CD4-positive, CD25-positive, alpha-beta regulatory T cell (primary cell): ENCODE data around the gene TVP23A. TPM values are rescaled to one million over a fixed set of nuclear protein-coding genes. Genes with fewer than 3 reads are reported as not detected.
"Not testable (repeated sequence)": the region's sequence is repeated elsewhere in the genome, so short reads cannot be mapped to it uniquely, and the experiment has no call there.

Source experiments
- ATAC-seq, 2 donors: fragments of 150-1000 bp; cut with Tn5 transposase; one replicate each; pipeline ENCODE4 v1.10.0; 2021; ENCODE audit warnings: low read depth in 2 of 2, moderate number of reproducible peaks in 2 of 2, moderate library complexity in 1 of 2
- DNase-seq, 3 donors: peaks; one replicate each; pipeline versions ENCODE4 v3.0.0 to v3.0.0-alpha.2; 2012 to 2022; ENCODE audit warnings: mixed read lengths in 1 of 3
- H3K27ac ChIP-seq: one replicate; pipeline ENCODE4 v1.7.0; 2013; ENCODE audit warnings: mild to moderate bottlenecking, low read length; ENCODE audit not compliant: insufficient read depth, poor library complexity, severe bottlenecking
- H3K27me3 ChIP-seq: one replicate; pipeline ENCODE4 v1.7.0; 2013; ENCODE audit warnings: low read length; ENCODE audit not compliant: control insufficient read depth, insufficient read depth
- H3K36me3 ChIP-seq: one replicate; pipeline ENCODE4 v1.7.0; 2013; ENCODE audit warnings: mild to moderate bottlenecking, low read length, moderate library complexity; ENCODE audit not compliant: control insufficient read depth, insufficient read depth
- H3K4me1 ChIP-seq: 2 replicates; pipeline ENCODE4 v1.7.0; 2013; ENCODE audit warnings: mild to moderate bottlenecking, low read length; ENCODE audit not compliant: insufficient read depth, control insufficient read depth, poor library complexity, severe bottlenecking
- H3K4me3 ChIP-seq: one replicate; pipeline ENCODE4 v1.7.0; 2013; ENCODE audit warnings: low read depth, mild to moderate bottlenecking, low read length, moderate library complexity
- H3K9me3 ChIP-seq, 2 experiments: 1 replicate in 1 of 2; 2 replicates in 1 of 2; pipeline ENCODE4 v1.7.0; 2013; ENCODE audit warnings: low read length in 2 of 2, mild to moderate bottlenecking in 1 of 2, moderate library complexity in 1 of 2; ENCODE audit not compliant: control insufficient read depth in 2 of 2
- H3K27ac Mint-ChIP-seq, 3 donors: one replicate each; pipeline ENCODE4 v1.8.0; 2020 to 2022; ENCODE audit warnings: mild to moderate bottlenecking in 3 of 3, mixed read lengths in 3 of 3, moderate library complexity in 2 of 3
- H3K27me3 Mint-ChIP-seq: one replicate; pipeline ENCODE4 v1.8.0; 2022; ENCODE audit warnings: mild to moderate bottlenecking, mixed read lengths
- H3K36me3 Mint-ChIP-seq: one replicate; pipeline ENCODE4 v1.8.0; 2020; ENCODE audit warnings: mixed read lengths
- H3K4me1 Mint-ChIP-seq, 4 donors: one replicate each; pipeline ENCODE4 v1.8.0; 2020 to 2022; ENCODE audit warnings: mixed read lengths in 4 of 4, mild to moderate bottlenecking in 1 of 4
- H3K4me3 Mint-ChIP-seq, 4 donors: one replicate each; pipeline ENCODE4 v1.8.0; 2020 to 2022; ENCODE audit warnings: mild to moderate bottlenecking in 4 of 4, mixed read lengths in 4 of 4, moderate library complexity in 3 of 4
- H3K9me3 Mint-ChIP-seq, 7 donors: one replicate each; pipeline ENCODE4 v1.8.0; 2020 to 2022; ENCODE audit warnings: mixed read lengths in 7 of 7, mild to moderate bottlenecking in 3 of 7, moderate library complexity in 2 of 7
- polyA plus RNA-seq, 4 donors: library from polyadenylated mRNA; unstranded; fragments of 300-500 nt; fragmentation: Illumina TruSeq; gene quantifications; one replicate each; pipeline ENCODE4 v1.2.3, GENCODE V29; 2021
- total RNA-seq: library from RNA; stranded (reverse); gene quantifications from one replicate; pipeline ENCODE4 v1.2.3, GENCODE V29; 2022

Gene TVP23A
- total and polyA plus RNA-seq, 5 donors from 2014 or later: 0.20 TPM; not detected in 4

DNA sequence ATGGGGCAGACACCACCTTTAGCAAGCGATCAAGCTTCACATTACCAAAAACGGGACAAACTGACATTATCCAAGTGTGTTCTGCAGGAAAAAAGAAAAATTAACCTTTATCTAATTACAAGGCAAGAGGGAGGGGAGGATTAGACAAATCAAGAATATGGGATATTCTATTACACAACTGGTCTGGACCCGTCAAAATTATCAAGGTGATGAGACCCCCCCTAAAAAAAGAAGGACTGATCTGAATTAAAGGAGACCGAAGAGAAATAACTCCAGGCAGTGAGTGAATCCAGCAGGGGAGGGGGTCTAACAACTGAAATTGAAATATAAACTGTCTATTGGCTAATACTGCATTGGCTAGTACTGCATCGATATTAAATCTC, 75.4 kb downstream of the TVP23A start:
- Histone ChIP-seq H3K9me3 (no peaks in the 10 kb centered on the region), H3K4me1 (peaks cover 17% of the 10 kb centered on the region), H3K27ac (peak overlapping the region; percentile 97), H3K36me3 (peaks cover 16% of the 10 kb centered on the region), H3K4me3 (peak overlapping the region; percentile 73), H3K27me3 (no peaks in the 10 kb centered on the region)
- H3K36me3 Mint-ChIP-seq: peaks cover 14% of the 10 kb centered on the region
- H3K4me3 Mint-ChIP-seq: peak overlapping the region; percentile 88 to 97 (median 96)
- H3K9me3 Mint-ChIP-seq: peaks cover 0 to 2% (median 0%) of the 10 kb centered on the region in 7 donors
- DNase-seq (no peak), ATAC-seq (no peak)
- peak overlapping the region; percentile 98 to 100 (median 99) for H3K27ac Mint-ChIP-seq
- H3K27me3 Mint-ChIP-seq: no peaks in the 10 kb centered on the region
- H3K4me1 Mint-ChIP-seq: peaks cover 9 to 32% (median 27%) of the 10 kb centered on the region in 4 donors

DNA sequence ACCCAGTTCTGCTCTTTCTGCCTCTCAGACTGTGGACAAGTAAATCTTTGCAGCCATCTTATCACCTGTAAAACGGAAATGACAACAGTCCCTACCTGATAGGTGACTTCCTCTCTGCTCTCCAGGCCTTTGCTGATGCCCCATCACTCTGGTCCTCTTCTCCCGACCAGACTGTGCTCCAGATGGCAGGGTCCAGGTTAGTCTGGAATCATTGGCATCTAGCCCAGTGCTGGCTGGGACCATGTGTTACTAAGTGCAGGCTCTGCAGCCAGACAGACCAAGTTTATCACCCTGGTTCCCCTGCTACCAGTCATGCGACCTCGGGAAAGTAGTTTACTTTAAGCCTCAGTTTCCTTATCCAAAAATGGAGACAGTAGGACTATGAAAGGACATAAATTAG, 76.8 kb downstream of the TVP23A start:
- Histone ChIP-seq H3K27me3 (no peaks in the 10 kb centered on the region), H3K36me3 (peaks cover 3% of the 10 kb centered on the region), H3K4me1 (peaks cover 28% of the 10 kb centered on the region), H3K27ac (no peak overlapping the region), H3K4me3 (no peak overlapping the region), H3K9me3 (no peaks in the 10 kb centered on the region)
- Mint-ChIP-seq H3K4me1 (peaks cover 13 to 41% (median 32%) of the 10 kb centered on the region in 4 donors), H3K27ac (peak overlapping the region in 1 of 3 donors; percentile 20), H3K36me3 (peaks cover 11% of the 10 kb centered on the region), H3K4me3 (no peak overlapping the region), H3K27me3 (peaks cover 4% of the 10 kb centered on the region), H3K9me3 (peaks cover 0 to 2% (median 0%) of the 10 kb centered on the region in 7 donors)
- ATAC-seq (no peak), DNase-seq (no peak)

GRCh38 chr16:10741249-10741648, 77.3 kb downstream of the TVP23A start:
- not testable (repeated sequence) for DNase-seq, H3K9me3 ChIP-seq, ATAC-seq, H3K27ac ChIP-seq, H3K4me3 ChIP-seq, H3K27me3 ChIP-seq, H3K27me3 Mint-ChIP-seq, H3K4me3 Mint-ChIP-seq, H3K36me3 ChIP-seq, H3K9me3 Mint-ChIP-seq
- Mint-ChIP-seq H3K27ac (peak overlapping the region in 1 of 3 donors; percentile 89), H3K4me1 (peaks cover 14 to 41% (median 31%) of the 10 kb centered on the region in 4 donors), H3K36me3 (peaks cover 11% of the 10 kb centered on the region)
- peaks cover 28% of the 10 kb centered on the region for H3K4me1 ChIP-seq

DNA sequence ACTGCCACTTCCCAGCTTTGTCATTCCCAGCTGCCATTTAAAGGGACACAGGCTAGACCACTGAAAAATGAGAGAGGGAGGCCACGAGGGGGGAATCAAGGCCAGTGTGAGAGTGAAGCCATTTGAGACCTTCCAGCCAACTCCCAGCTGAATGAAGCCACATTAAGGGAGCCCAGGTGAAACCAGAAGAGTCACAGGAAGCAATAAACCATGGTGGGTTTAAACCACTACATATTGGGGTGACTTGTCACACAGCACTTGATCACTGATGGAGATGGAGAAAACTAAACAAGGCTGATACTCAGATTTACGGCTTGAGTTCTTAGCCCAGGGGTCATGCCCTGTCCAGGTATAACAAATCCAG, 77.8 kb downstream of the TVP23A start:
- no peak overlapping the region for H3K27ac ChIP-seq
- Mint-ChIP-seq H3K27me3 (peaks cover 4% of the 10 kb centered on the region), H3K9me3 (peaks cover 0 to 2% (median 0%) of the 10 kb centered on the region in 7 donors), H3K4me3 (no peak overlapping the region), H3K36me3 (peaks cover 9% of the 10 kb centered on the region), H3K27ac (peak overlapping the region in 1 of 3 donors; percentile 89), H3K4me1 (peaks cover 14 to 38% (median 30%) of the 10 kb centered on the region in 4 donors)
- DNase-seq: no peak
- H3K27me3 ChIP-seq: no peaks in the 10 kb centered on the region
- H3K4me3 ChIP-seq: no peak overlapping the region
- no peaks in the 10 kb centered on the region for H3K9me3 ChIP-seq
- H3K36me3 ChIP-seq: no peaks in the 10 kb centered on the region
- no peak for ATAC-seq
- H3K4me1 ChIP-seq: peaks cover 28% of the 10 kb centered on the region

DNA sequence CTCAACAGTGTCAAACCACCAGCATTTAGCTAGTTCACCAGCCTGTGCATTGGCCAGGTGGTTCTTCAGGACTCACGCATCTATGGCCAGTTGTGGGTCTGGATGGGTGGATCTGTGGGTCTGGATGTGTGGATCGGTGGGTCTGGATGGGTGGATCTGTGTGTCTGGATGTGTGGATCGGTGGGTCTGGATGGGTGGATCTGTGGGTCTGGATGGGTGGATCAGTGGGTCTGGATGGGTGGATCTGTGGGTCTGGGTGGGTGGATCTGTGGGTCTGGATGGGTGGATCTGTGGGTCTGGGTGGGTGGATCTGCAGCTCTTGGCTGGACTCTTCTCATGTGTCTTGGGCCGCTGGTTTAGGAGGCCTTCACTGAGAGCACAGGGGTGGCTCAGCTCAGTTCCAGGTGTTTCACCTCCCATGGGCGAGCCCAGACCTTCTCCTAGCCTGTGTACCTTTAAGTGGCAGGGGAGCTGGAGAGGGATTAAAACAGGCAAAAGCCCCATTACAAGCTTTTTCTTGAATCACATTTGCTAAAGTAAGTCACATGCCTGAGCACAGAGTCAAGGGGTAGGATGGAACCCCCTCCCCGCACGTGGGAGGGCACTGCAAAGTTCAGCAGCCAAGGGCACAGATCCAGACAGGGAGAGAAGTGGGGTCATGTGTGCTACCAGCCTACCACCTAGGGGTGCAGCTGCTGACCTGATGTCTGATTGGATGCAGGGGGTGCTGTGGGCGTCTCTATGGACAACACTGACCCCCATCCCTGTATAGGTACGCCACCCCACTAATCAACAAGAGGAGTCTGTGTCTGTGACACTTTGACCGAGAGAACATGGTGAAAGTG, 78.4 kb downstream of the TVP23A start:
- Histone ChIP-seq H3K27me3 (no peaks in the 10 kb centered on the region), H3K27ac (no peak overlapping the region), H3K9me3 (no peaks in the 10 kb centered on the region), H3K4me3 (no peak overlapping the region), H3K4me1 (peaks cover 28% of the 10 kb centered on the region), H3K36me3 (no peaks in the 10 kb centered on the region)
- no peak for DNase-seq
- ATAC-seq: no peak
- H3K4me1 Mint-ChIP-seq: peaks cover 8 to 32% (median 25%) of the 10 kb centered on the region in 4 donors
- H3K9me3 Mint-ChIP-seq: peaks cover 0 to 2% (median 0%) of the 10 kb centered on the region in 7 donors
- no peak overlapping the region for H3K4me3 Mint-ChIP-seq
- H3K27me3 Mint-ChIP-seq: peaks cover 4% of the 10 kb centered on the region
- H3K36me3 Mint-ChIP-seq: peaks cover 4% of the 10 kb centered on the region
- H3K27ac Mint-ChIP-seq: peak overlapping the region in 1 of 3 donors; percentile 89

DNA sequence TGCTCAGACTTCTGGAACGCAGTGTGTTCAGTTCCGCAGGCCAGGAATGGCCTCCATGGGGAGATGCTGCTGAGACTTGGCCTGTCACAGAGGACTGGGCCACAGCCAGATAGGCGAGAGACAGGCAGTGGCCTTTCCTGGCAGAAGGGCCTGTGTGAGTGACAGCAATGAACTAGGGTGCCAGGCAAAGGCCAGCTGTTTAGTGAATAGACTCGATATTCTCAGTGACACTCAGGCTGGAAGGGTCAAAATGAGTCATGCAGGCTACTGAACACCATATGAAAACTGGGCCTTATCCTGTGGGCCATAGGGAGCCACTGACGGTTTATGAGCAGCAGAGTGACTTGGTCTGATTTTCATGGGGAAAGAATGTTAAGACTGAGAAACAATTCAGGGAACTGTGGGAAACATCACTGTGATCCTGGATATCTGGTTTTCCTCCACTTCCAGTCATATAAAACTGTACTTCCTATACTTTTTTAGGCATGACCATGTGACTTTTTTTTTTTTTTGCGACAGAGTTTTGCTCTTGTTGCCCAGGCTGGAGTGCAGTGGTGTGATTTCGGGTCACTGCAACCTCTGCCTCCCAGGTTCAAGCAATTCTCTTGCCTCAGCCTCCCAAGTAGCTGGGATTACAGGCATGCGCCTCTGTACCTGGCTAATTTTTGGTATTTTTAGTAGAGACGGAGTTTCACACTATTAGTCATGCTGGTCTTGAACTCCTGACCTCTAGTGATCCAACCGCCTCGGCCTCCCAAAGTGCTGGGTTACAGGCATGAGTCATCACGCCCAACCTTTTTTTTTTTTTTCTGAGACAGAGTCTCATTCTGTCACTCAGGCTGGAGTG, 80.1 kb downstream of the TVP23A start:
- Mint-ChIP-seq H3K27ac (peak overlapping the region in 2 of 3 donors; percentile 46 to 52), H3K27me3 (peaks cover 4% of the 10 kb centered on the region), H3K4me1 (peaks cover 5 to 18% (median 15%) of the 10 kb centered on the region in 4 donors), H3K36me3 (no peaks in the 10 kb centered on the region), H3K4me3 (no peak overlapping the region), H3K9me3 (peaks cover 0 to 2% (median 0%) of the 10 kb centered on the region in 7 donors)
- H3K9me3 ChIP-seq: no peaks in the 10 kb centered on the region
- no peak overlapping the region for H3K27ac ChIP-seq
- peak; percentile 15 to 29 for ATAC-seq
- no peaks in the 10 kb centered on the region for H3K27me3 ChIP-seq
- H3K36me3 ChIP-seq: no peaks in the 10 kb centered on the region
- DNase-seq: peak; percentile 15 to 81 (median 16)
- H3K4me3 ChIP-seq: no peak overlapping the region
- H3K4me1 ChIP-seq: peaks cover 20% of the 10 kb centered on the region

DNA sequence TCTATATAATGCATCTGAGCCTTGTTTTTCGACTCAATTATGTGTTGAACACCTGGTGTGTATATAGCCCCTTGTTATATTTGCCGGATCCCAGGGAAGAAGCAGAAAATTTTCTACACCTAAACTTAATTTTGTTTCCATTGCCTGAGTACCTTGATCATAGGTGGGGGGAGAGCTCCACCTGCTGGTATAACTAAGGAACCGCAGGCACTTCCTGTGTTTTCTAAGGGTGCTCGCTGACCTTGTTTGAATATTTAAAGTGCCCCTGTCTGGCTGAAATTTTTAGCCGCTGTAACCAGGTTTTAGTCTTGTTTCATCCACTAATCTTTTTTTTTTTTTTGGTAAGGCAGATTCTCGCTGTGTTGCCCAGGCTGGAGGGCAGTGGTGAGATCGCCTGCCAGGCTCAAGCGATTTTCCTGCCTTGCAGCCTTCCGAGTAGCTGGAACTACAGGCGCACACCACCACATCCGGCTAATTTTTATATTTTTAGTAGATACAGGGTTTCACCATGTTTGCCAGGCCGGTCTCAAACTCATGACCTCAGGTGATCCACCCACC, 81.4 kb downstream of the TVP23A start:
- ATAC-seq (peak; percentile 76 to 84), DNase-seq (peak; percentile 63 to 87 (median 83))
- Mint-ChIP-seq H3K9me3 (peaks cover 0 to 2% (median 0%) of the 10 kb centered on the region in 7 donors), H3K27ac (peak overlapping the region; percentile 89 to 91 (median 90)), H3K27me3 (peaks cover 8% of the 10 kb centered on the region), H3K36me3 (no peaks in the 10 kb centered on the region), H3K4me1 (peaks cover 5 to 15% (median 10%) of the 10 kb centered on the region in 4 donors), H3K4me3 (peak overlapping the region; percentile 7 to 89 (median 80))
- H3K36me3 ChIP-seq: no peaks in the 10 kb centered on the region
- peaks cover 14% of the 10 kb centered on the region for H3K4me1 ChIP-seq
- no peaks in the 10 kb centered on the region for H3K9me3 ChIP-seq
- H3K27ac ChIP-seq: peak overlapping the region; percentile 64
- H3K27me3 ChIP-seq: no peaks in the 10 kb centered on the region
- H3K4me3 ChIP-seq: peak overlapping the region; percentile 69
